Stimulated activated effector memory CD8-positive, alpha-beta T cell treated with anti-CD3 and anti-CD28 coated beads, Interleukin-12 subunit alpha, Interleukin-12 subunit beta, amount 100 ng/mL, for 72 hours (primary cell): Measurements from ENCODE around the gene ZNF236.
"Not testable (repeated sequence)": the region's sequence is repeated elsewhere in the genome, so short reads cannot be mapped to it uniquely, and the experiment has no call there.

ENCODE experiments used
- ATAC-seq: fragments of 150-1000 bp; cut with Tn5 transposase; 2 replicates; pipeline ENCODE4 v1.10.0; 2021
- DNase-seq, 2 donors: peaks; one replicate each; pipeline ENCODE4 v3.0.0; 2021 to 2022; ENCODE audit warnings: low spot score in 2 of 2
- H3K27ac Mint-ChIP-seq: one replicate; pipeline ENCODE4 v1.8.0; 2022; ENCODE audit warnings: mild to moderate bottlenecking, mixed read lengths
- H3K36me3 Mint-ChIP-seq: one replicate; pipeline ENCODE4 v1.8.0; 2022; ENCODE audit warnings: mild to moderate bottlenecking, mixed read lengths
- H3K4me1 Mint-ChIP-seq: one replicate; pipeline ENCODE4 v1.8.0; 2022; ENCODE audit warnings: mixed read lengths
- H3K4me3 Mint-ChIP-seq: one replicate; pipeline ENCODE4 v1.8.0; 2022; ENCODE audit warnings: mild to moderate bottlenecking, mixed read lengths
- H3K9me3 Mint-ChIP-seq: one replicate; pipeline ENCODE4 v1.8.0; 2022; ENCODE audit warnings: mixed read lengths

ZNF236 gene

DNA sequence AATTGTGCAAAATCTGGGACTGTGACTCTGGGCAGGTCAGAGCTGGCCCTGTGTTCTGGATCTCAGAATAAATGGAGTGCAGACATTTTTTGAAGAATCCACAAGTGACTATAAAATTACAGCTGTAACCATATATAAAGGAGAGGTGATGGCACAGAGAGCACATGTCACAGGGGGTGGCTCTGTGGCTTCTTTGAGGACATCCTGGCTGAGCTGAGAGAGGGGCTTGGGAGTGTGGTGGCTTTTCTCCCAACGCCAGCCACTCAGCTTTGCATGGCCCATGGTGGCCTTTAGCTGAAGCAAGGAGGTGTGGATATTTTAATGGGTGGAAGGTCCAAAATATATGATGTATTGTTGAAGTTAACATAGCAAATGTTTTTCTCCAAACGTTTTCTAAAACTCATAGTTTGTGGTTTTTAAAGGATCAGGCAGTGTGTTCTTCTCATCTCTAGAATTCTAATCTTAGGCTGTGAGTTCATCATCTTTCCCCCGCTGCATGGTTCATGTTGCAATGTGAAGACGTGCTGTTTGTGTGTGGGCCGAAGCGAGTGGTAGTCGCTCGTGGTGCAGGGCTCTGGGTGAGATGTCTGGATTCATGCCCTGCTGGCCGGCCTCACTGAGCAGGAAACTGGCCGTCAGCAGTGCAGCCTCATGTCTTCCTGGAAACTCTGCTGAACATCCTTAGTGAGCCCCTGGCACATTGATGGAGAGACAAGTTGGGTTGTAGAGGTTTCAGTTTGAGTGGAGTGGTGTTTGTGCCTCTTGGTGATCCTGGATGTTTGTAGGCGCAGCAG, 109.9 kb downstream of the ZNF236 start:
- Mint-ChIP-seq H3K9me3 (no peaks in the 10 kb centered on the region), H3K36me3 (peaks cover 83% of the 10 kb centered on the region), H3K4me1 (peaks cover 17% of the 10 kb centered on the region), H3K4me3 (no peak overlapping the region), H3K27ac (peak overlapping the region; percentile 44)
- peak; percentile 68 for ATAC-seq
- no peak for DNase-seq

DNA sequence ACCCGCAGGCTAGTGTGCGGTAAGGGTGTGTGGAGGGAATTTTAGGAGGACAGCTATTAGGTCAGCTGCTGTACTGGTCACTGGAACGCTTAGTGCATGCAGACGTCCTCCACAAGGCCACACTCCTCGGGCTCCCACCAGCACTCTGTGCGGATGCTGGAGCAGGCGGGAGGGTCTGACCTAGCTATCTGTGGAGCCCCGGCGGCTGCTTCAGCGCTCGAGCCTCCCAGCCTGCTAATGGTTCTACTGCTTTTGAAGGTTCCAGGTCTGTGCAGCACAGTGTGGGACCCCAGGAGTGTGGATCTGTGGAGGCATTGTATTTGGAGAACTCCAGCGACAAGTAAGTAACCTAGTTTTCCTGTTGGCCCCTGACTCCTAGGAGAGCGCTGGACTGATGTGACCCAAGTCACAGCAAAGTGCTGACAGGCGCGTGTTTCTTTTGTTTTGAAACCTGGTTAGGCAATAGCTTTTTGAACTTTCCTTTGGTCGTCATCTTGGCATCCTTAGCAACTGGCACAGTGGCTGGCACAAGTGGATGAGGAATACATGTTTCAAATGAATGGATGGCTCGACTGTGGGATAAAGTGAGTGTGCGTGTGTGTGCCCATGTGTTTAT, 113.5 kb downstream of the ZNF236 start:
- no peaks in the 10 kb centered on the region for H3K9me3 Mint-ChIP-seq
- peaks cover 13% of the 10 kb centered on the region for H3K4me1 Mint-ChIP-seq
- peaks cover 75% of the 10 kb centered on the region for H3K36me3 Mint-ChIP-seq
- no peak overlapping the region for H3K4me3 Mint-ChIP-seq
- ATAC-seq (no peak), DNase-seq (no peak)
- no peak overlapping the region for H3K27ac Mint-ChIP-seq

DNA sequence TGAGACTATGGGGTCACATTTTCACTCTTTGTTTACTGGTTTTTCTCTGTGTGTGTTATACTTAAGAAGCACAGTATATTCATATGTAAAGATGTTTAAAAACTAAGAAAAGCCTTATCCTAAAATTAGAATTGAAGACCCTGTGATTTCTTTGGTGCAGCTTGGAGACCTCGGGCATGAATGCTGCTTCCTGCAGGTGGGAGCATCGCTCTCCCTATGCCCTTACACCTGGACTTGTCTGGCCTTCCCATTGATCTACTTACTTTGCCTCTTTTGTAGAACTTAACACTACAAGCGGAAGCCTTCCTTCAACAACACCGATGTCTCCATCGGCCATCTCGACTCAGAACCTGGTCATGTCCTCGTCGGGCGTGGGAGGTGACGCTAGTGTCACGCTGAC, 114.5 kb downstream of the ZNF236 start:
- ATAC-seq (no peak), DNase-seq (no peak)
- H3K4me1 Mint-ChIP-seq = peaks cover 10% of the 10 kb centered on the region
- H3K9me3 Mint-ChIP-seq = no peaks in the 10 kb centered on the region
- no peak overlapping the region for H3K27ac Mint-ChIP-seq
- peaks cover 69% of the 10 kb centered on the region for H3K36me3 Mint-ChIP-seq
- H3K4me3 Mint-ChIP-seq = no peak overlapping the region

DNA sequence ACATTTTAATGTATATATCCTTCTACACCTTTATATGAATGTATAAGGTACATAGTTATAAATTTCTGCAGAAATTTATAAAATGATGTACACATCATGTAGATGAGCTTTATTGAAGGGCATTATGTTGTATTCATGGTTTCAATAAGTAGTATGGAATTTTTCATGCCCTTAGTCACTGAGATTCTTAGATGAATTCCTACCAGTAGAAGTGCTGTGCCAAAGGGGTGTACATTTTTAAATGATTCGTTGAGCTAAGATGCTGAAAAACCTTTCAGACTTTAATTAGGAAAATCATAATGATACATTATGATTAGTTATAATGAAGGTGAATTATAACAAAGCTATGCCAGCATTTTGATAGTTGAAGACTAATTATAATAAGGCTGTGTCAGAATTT, 115.2 kb downstream of the ZNF236 start:
- Mint-ChIP-seq H3K27ac (no peak overlapping the region), H3K4me3 (no peak overlapping the region), H3K9me3 (no peaks in the 10 kb centered on the region), H3K36me3 (peaks cover 62% of the 10 kb centered on the region), H3K4me1 (peaks cover 3% of the 10 kb centered on the region)
- no peak for ATAC-seq
- no peak for DNase-seq

DNA sequence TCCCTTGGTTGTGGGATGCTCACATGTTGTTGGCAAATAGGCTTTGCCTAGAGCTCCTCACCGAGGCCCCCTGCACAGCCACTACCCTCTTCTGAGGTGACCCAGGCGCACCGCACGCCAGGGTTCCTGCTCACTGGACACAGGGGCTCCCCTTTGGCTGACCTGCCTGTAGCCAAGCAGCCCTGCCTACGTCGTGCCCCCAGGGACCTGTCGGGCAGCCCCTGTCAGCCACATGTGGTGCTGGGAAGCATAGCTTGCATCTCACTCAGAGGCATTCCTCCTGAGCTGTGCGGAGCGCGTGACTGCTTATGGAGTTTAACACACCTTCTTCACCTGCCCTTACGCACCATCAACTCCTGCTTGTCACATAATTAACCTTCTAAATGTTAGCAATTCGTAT, 116.3 kb downstream of the ZNF236 start:
- DNase-seq (no peak), ATAC-seq (no peak)
- H3K4me3 Mint-ChIP-seq = no peak overlapping the region
- H3K9me3 Mint-ChIP-seq = no peaks in the 10 kb centered on the region
- no peak overlapping the region for H3K27ac Mint-ChIP-seq
- H3K4me1 Mint-ChIP-seq = no peaks in the 10 kb centered on the region
- peaks cover 55% of the 10 kb centered on the region for H3K36me3 Mint-ChIP-seq

DNA sequence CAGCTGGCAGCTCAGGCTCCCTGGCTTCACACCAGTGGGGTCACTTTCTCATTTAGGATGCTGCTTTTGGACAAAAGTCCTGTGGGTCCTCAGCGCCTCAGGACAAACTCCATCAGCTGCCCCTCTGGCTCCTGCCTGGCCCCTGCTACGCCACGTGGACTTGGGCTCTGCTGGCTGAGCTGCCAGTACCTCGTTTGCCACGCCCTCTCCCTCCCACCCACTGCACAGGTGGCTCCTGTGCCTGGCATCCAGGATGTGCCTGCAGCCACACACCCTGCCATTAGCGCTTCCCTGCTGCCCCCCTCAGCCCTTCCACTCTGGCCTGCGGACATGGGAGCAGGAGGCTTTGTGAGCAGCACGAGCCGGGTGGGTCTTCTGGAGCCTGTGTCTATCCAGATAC, 118.9 kb downstream of the ZNF236 start:
- no peak for DNase-seq
- H3K4me3 Mint-ChIP-seq = no peak overlapping the region
- H3K9me3 Mint-ChIP-seq = no peaks in the 10 kb centered on the region
- H3K27ac Mint-ChIP-seq = no peak overlapping the region
- peaks cover 35% of the 10 kb centered on the region for H3K36me3 Mint-ChIP-seq
- no peak for ATAC-seq
- peaks cover 4% of the 10 kb centered on the region for H3K4me1 Mint-ChIP-seq

DNA sequence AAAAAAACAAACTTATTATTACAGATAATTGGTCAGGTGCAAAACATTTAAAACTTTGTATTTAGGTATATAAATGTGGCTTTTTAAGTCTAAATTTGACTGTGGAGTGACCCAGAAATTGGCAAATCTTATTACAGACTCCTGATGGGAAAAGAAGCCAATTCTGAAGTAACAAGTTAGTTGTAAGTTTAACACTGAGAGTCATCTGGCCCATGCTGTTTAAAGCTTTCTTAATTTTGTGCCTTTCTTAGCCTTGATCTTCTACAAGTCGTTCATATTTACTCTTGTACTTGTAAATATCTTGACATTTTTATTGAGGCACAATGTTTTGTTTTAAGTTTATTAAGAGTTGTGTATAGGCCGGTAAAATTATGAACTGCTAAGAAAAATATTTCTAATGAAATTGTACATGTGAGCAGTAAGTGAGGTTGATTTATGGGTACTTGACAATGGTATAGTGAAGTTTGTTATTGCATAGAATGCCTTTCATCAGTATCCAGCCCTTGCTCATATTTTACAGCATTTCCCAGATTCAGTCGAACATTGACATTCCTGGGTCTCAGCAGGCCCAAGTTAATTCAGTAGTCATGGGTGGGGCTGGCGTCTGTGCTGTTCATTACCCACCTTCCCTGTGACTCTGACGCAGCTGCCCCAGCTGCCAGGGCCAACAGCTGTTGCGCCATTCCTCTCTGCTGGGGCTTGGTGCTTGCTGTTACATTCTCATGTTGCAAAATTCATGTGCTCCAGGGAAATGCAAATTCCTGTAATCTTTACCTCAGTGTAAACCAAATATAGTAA, 121.4 kb downstream of the ZNF236 start:
- Mint-ChIP-seq H3K4me3 (no peak overlapping the region), H3K9me3 (no peaks in the 10 kb centered on the region), H3K27ac (no peak overlapping the region), H3K36me3 (peaks cover 18% of the 10 kb centered on the region), H3K4me1 (peaks cover 29% of the 10 kb centered on the region)
- ATAC-seq (no peak), DNase-seq (no peak)

DNA sequence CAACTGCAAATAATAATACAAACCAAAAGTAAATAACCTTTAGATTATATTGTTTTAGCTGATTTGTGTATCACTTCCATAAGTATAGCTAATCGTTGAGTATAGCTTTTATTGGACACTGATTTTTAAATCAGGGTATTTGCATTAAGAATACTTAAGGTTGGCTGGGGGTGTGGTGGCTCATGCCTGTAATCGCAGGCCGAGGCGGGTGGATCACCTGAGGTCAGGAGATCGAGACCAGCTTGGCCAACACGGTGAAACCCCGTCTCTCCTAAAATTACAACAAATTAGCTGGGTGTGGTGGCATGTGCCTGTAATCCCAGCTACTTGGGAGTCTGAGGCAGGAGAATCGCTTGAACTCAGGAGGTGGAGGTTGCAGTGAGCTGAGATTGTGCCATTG, 122.0 kb downstream of the ZNF236 start:
- not testable (repeated sequence) for H3K4me3 Mint-ChIP-seq, ATAC-seq, DNase-seq, H3K27ac Mint-ChIP-seq, H3K9me3 Mint-ChIP-seq
- Mint-ChIP-seq H3K4me1 (peaks cover 30% of the 10 kb centered on the region), H3K36me3 (peaks cover 13% of the 10 kb centered on the region)

DNA sequence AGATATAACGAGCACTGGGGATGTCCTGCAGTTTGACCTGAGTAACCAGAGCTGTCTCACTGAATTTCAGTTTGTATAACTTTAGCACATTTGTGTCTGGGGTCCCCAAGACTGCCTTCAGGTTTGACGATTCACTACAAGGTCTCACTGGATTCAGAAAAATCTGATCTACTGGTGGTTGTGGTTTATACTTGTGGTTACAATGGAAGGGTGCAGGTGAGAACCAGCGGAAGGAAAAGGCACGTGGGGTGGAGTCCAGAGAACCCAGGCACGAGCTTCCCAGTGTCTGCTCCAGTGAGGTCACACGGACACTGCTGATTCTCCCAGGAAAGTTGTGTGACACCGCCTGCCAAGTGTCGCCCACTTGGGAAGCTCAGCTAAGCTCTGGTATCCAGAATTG, 126.0 kb downstream of the ZNF236 start:
- ATAC-seq (no peak), DNase-seq (no peak)
- Mint-ChIP-seq H3K27ac (peak overlapping the region; percentile 37), H3K4me1 (peaks cover 48% of the 10 kb centered on the region), H3K36me3 (peaks cover 20% of the 10 kb centered on the region), H3K9me3 (no peaks in the 10 kb centered on the region), H3K4me3 (no peak overlapping the region)

DNA sequence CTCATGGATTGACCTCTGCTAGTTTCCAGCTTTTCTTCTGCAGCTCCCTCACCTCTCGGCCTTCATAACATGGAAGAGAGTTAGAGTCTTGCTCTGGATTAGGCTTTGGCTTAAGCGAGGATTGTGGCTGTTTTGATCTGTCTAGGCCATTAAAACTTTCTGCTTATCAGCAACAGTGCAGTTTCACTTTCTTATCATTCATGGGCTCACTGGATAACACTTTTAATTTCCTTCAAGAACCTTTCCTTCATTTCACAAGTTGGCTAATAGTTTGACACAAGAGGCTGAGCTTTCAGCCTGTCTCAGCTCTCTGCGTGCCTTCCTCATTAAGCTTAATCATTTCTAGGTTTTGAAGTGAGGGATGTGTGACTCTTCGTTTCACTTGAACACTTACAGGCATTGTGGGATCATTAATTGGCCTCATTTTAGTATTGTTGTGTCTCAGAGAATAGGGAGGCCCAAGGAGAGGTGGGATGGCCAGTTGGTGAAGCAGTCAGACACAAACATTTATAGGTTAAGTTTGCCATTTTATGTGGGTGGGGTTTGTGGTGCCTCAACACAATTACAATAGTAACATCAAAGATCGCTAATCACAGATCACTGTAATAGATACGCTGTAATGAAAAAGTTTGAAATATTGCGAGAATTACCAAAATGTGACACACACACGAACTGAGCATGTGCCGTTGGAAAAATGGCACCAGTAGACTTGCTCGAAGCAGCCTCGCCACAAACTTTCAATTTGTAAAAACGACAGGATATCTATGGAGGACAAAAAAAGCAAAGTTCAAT, 129.3 kb downstream of the ZNF236 start:
- Mint-ChIP-seq H3K9me3 (no peaks in the 10 kb centered on the region), H3K4me3 (no peak overlapping the region), H3K4me1 (peaks cover 40% of the 10 kb centered on the region), H3K36me3 (peaks cover 30% of the 10 kb centered on the region), H3K27ac (peak overlapping the region; percentile 67)
- peak; percentile 91 for ATAC-seq
- DNase-seq = no peak

DNA sequence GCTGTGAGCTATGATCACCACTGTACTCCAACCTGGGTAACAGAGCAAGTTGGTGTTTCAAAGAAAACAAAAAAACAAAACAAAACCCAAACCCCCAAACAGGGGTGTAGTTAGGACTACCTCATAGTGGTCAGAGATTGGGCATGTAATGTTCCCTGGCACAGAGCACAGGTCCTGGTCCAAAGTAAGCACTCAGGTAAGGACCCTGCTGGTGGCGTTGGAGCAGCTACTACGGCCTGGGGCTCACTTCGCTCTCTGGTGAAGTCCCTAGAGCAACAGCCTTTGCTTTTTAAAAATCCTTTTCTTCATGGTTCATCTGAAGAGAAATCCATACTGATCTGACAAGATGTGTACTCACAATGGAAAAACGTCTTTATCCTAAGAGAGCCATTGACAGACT, 130.4 kb downstream of the ZNF236 start:
- Mint-ChIP-seq H3K4me1 (peaks cover 39% of the 10 kb centered on the region), H3K9me3 (no peaks in the 10 kb centered on the region), H3K4me3 (no peak overlapping the region), H3K36me3 (peaks cover 40% of the 10 kb centered on the region), H3K27ac (no peak overlapping the region)
- no peak for ATAC-seq
- DNase-seq = no peak

DNA sequence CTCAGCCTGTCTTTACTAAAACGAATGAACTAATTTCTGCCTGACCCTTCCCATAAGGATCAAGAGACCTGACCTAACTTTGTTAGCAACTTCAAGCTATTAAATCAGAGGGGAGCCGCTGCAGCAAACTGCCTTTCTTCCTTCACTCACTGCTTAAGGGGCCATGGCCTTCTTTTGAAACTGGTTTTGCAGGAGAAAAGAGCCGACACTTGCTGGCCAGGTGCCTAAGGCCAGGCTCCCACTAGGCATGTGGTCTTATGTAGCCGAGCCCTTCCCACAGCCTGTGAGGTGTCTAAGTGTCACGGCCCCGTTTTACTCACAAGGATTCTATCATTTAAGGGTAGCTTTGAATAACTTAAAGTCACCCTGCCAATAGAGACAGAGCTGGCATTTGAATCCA, 130.8 kb downstream of the ZNF236 start:
- Mint-ChIP-seq H3K4me3 (no peak overlapping the region), H3K36me3 (peaks cover 42% of the 10 kb centered on the region), H3K4me1 (peaks cover 35% of the 10 kb centered on the region), H3K27ac (no peak overlapping the region), H3K9me3 (no peaks in the 10 kb centered on the region)
- ATAC-seq (no peak), DNase-seq (no peak)

DNA sequence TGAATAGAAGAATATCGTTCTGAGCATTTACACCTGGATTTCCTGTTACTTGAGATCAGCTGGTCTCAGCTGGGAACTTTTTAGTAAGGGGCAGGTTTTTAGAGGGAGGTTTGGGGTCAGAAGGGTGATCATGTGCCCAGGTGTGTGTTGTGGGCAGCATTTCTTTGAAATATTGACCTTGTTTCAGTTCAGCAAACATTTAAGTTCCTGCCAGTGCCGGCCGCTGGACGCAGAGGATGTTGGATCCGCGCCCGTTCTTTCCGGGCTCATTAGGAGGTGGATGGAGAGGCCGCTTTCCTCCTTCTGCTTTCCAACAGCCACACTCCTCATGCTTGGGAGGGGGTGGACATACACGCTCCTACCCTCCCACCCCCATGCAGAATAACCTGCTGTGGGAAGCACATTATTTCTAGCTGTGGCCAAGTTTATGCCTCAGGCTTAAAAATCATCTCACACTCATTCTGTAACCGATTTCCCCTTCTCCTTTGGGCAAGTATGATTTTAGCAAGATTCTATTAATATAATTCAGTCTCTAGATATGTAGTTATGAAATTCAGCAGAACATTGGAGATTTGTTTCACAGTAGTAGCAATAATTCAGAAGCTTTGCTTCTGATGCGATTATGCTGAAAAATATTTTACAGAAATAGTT, 131.4 kb downstream of the ZNF236 start:
- no peak for ATAC-seq
- Mint-ChIP-seq H3K9me3 (no peaks in the 10 kb centered on the region), H3K27ac (no peak overlapping the region), H3K4me3 (no peak overlapping the region), H3K36me3 (peaks cover 42% of the 10 kb centered on the region), H3K4me1 (peaks cover 29% of the 10 kb centered on the region)
- no peak for DNase-seq

DNA sequence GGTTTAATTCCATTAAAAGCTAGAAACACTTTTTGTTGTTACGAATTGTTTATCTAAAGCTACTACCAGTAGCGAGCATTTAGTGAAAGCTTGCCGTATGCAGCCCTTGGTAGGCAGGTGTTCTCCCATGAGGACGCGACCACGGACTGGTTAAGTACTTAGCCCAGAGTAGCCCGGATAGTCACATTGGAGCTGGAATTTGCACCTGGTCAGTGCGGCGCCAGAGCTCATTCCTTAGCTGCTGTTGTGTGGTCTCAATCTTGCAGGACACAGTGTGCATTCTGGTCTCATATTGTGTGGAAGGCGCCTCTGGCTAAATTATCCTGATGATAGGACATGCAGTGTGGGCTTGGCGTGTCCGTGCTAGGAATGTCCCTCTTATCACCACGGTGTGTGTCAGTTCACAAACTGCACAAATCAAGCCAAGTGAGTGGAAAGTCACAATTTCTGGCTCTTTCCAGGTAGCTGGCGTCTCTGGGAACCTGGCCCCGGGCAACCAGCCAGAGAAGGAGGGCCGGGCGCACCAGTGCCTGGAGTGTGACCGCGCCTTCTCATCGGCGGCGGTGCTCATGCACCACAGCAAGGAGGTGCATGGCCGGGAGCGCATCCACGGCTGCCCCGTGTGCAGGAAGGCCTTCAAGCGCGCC, 133.3 kb downstream of the ZNF236 start:
- ATAC-seq = no peak
- H3K36me3 Mint-ChIP-seq = peaks cover 47% of the 10 kb centered on the region
- H3K9me3 Mint-ChIP-seq = no peaks in the 10 kb centered on the region
- H3K27ac Mint-ChIP-seq = no peak overlapping the region
- peaks cover 20% of the 10 kb centered on the region for H3K4me1 Mint-ChIP-seq
- DNase-seq = no peak
- H3K4me3 Mint-ChIP-seq = no peak overlapping the region
